Peyer's patch (tissue), 4 donors: Measurements from ENCODE around the gene SULF2.

Source experiments
- CTCF ChIP-seq, 6 experiments: fragments of 450-650 bp in 4 of 6; fragments of 200-600 bp in 2 of 6; sonication (generic) in 1 of 6; IDR thresholded peaks; one replicate each; pipeline ENCODE4 v1.5.1; 2017 to 2019; ENCODE audit warnings: antibody characterized with exemption in 6 of 6, mild to moderate bottlenecking in 3 of 6, moderate library complexity in 1 of 6
- POLR2A ChIP-seq, 2 donors: fragments of 450-650 bp; IDR thresholded peaks; one replicate each; pipeline ENCODE4 v1.5.1; 2017; ENCODE audit warnings: antibody characterized with exemption in 2 of 2, mild to moderate bottlenecking in 2 of 2, moderate library complexity in 2 of 2

GRCh38 chr20:47663354-47664067 lies 121.8 kb downstream of the SULF2 start:
- TF ChIP-seq CTCF (IDR thresholded peaks at IDR 0.05) (peak; percentile 74 to 95 (median 86)), POLR2A (IDR thresholded peaks at IDR 0.05) (no peak)
